Measurements from ENCODE around the gene KCNQ5.

Gene KCNQ5

DNA sequence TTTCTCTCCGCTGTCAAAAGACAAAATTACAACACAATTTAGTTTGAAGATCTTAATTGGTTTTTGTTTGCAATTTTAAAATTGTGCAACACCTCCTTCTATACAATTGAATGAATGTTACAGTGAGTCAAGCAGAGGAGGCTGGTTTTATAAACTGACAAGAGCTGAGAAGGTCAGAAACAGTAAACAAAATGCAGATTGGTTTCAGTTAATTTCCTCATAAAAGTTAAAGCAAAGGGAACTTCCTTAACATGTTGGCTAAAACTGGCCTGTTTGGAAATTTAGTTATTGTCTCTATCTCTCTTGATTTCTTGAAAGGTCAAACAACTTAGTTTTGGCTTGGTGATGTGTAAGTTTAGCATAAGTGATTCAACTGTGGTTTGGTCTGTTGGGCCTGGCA is 581.2 kb downstream of the KCNQ5 start:
- Histone ChIP-seq H3K4me3 (ENCODE audit: low read depth, low read length, poor library complexity, severe bottlenecking) (no peak overlapping the region), H3K27me3 (ENCODE audit: insufficient read depth, low read length) (no peaks in the 10 kb centered on the region), H3K9me3 (ENCODE audit: low read length) (no peaks in the 10 kb centered on the region), H3K4me1 (ENCODE audit: insufficient read depth, low read length, severe bottlenecking) (no peaks in the 10 kb centered on the region), H3F3A (ENCODE audit: insufficient read depth, low read length) (no peaks in the 10 kb centered on the region), H3K79me2 (ENCODE audit: insufficient read depth, low read length) (no peaks in the 10 kb centered on the region), H3K9me2 (ENCODE audit: low read depth, low read length) (no peaks in the 10 kb centered on the region), H3K4me2 (ENCODE audit: low read length) (no peak overlapping the region), H3K36me3 (ENCODE audit: insufficient read depth, low read length) (no peaks in the 10 kb centered on the region), H4K20me1 (ENCODE audit: insufficient read depth, low read length) (peaks cover 2% of the 10 kb centered on the region; the same call in 1 of the 2 replicates), H3K9ac (ENCODE audit: low read length) (no peak overlapping the region), H2AFZ (ENCODE audit: low read length) (no peak overlapping the region), H3K27ac (ENCODE audit: low read depth, low read length, poor library complexity, severe bottlenecking) (no peak overlapping the region)
- TF ChIP-seq, protein P1, sequence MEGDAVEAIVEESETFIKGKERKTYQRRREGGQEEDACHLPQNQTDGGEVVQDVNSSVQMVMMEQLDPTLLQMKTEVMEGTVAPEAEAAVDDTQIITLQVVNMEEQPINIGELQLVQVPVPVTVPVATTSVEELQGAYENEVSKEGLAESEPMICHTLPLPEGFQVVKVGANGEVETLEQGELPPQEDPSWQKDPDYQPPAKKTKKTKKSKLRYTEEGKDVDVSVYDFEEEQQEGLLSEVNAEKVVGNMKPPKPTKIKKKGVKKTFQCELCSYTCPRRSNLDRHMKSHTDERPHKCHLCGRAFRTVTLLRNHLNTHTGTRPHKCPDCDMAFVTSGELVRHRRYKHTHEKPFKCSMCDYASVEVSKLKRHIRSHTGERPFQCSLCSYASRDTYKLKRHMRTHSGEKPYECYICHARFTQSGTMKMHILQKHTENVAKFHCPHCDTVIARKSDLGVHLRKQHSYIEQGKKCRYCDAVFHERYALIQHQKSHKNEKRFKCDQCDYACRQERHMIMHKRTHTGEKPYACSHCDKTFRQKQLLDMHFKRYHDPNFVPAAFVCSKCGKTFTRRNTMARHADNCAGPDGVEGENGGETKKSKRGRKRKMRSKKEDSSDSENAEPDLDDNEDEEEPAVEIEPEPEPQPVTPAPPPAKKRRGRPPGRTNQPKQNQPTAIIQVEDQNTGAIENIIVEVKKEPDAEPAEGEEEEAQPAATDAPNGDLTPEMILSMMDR (IDR thresholded peaks at IDR 0.05; ENCODE audit: low read length): no peak
- no peak for TF ChIP-seq EZH2 (IDR thresholded peaks at IDR 0.05; ENCODE audit: borderline replicate concordance, low read length)

DNA sequence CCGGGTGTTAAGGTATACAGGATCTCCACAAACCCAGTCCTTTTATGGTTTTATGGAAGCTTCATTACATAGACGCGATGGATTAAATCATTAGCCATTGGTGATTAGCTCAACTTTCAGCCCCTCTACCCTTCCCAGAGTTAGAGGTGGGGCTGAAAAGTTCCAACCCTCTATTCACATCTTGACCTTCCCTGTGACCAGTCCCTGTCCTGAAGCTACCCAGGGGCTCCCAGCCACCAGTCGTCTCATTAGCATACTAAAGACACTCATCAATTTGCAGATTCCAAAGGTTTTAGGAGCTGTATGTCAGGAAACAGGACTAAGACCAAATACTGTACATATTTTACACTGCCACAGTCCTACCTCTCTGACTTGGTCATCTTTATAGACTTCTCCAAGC is 582.4 kb downstream of the KCNQ5 start:
- Histone ChIP-seq H3K4me1 (ENCODE audit: insufficient read depth, low read length, severe bottlenecking) (no peaks in the 10 kb centered on the region), H3K9me2 (ENCODE audit: low read depth, low read length) (no peaks in the 10 kb centered on the region), H3K27me3 (ENCODE audit: insufficient read depth, low read length) (no peaks in the 10 kb centered on the region), H4K20me1 (ENCODE audit: insufficient read depth, low read length) (no peaks in the 10 kb centered on the region), H3F3A (ENCODE audit: insufficient read depth, low read length) (no peaks in the 10 kb centered on the region), H3K36me3 (ENCODE audit: insufficient read depth, low read length) (no peaks in the 10 kb centered on the region), H3K9me3 (ENCODE audit: low read length) (no peaks in the 10 kb centered on the region), H3K9ac (ENCODE audit: low read length) (no peak overlapping the region), H3K4me2 (ENCODE audit: low read length) (no peak overlapping the region), H3K4me3 (ENCODE audit: low read depth, low read length, poor library complexity, severe bottlenecking) (no peak overlapping the region), H2AFZ (ENCODE audit: low read length) (no peak overlapping the region), H3K27ac (ENCODE audit: low read depth, low read length, poor library complexity, severe bottlenecking) (no peak overlapping the region), H3K79me2 (ENCODE audit: insufficient read depth, low read length) (no peaks in the 10 kb centered on the region)
- TF ChIP-seq, protein P1 (IDR thresholded peaks at IDR 0.05; ENCODE audit: low read length): no peak
- no peak for TF ChIP-seq EZH2 (IDR thresholded peaks at IDR 0.05; ENCODE audit: borderline replicate concordance, low read length)

DNA sequence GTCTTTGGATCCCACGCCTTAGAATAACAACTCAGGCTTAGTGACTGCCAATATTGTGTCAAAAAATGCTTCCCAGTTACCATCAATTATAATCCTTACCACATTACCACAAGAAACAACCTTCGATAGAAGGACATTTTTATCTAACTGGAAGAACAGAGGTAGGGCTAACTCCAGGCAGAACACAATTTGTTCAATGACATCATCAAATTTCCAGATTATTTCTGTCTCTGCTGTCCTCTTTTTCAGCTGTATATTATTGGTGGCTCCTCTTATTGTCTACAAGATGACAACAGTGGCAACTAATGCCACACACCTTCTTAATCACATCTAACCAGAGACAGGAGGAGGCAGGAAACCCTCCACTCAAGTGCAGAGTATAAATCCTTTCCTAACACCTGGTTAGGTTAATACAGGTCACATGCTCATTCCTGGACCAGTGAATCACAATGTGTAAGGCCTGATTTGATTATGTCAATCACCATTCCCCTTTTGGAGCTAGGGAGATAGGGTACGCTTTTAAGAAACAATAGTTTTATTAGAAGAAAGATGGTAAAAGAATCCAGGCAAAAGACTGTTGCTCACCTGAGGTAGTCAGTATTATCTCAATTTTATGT is 585.5 kb downstream of the KCNQ5 start:
- Histone ChIP-seq H3K9me3 (ENCODE audit: low read length) (no peaks in the 10 kb centered on the region), H3K9ac (ENCODE audit: low read length) (no peak overlapping the region), H3K4me2 (ENCODE audit: low read length) (no peak overlapping the region), H3K27ac (ENCODE audit: low read depth, low read length, poor library complexity, severe bottlenecking) (no peak overlapping the region), H3K36me3 (ENCODE audit: insufficient read depth, low read length) (no peaks in the 10 kb centered on the region), H2AFZ (ENCODE audit: low read length) (no peak overlapping the region), H3K4me1 (ENCODE audit: insufficient read depth, low read length, severe bottlenecking) (no peaks in the 10 kb centered on the region), H3K9me2 (ENCODE audit: low read depth, low read length) (no peaks in the 10 kb centered on the region), H3F3A (ENCODE audit: insufficient read depth, low read length) (no peaks in the 10 kb centered on the region), H4K20me1 (ENCODE audit: insufficient read depth, low read length) (no peaks in the 10 kb centered on the region), H3K79me2 (ENCODE audit: insufficient read depth, low read length) (no peaks in the 10 kb centered on the region), H3K4me3 (ENCODE audit: low read depth, low read length, poor library complexity, severe bottlenecking) (no peak overlapping the region), H3K27me3 (ENCODE audit: insufficient read depth, low read length) (no peaks in the 10 kb centered on the region)
- TF ChIP-seq EZH2 (IDR thresholded peaks at IDR 0.05; ENCODE audit: borderline replicate concordance, low read length): no peak
- TF ChIP-seq, protein P1 (IDR thresholded peaks at IDR 0.05; ENCODE audit: low read length): no peak
